SH-SY5Y (cell line): ENCODE measurements around the gene SAE1.

ENCODE experiments used
- GATA2 ChIP-seq: IDR thresholded peaks from 2 replicates; pipeline ENCODE4 v1.6.1; 2011; ENCODE audit warnings: mild to moderate bottlenecking, low read depth, low read length
- GATA3 ChIP-seq: IDR thresholded peaks from 2 replicates; pipeline ENCODE4 v1.6.1; 2011; ENCODE audit warnings: low read depth, mild to moderate bottlenecking, low read length, moderate library complexity

The SAE1 gene

DNA sequence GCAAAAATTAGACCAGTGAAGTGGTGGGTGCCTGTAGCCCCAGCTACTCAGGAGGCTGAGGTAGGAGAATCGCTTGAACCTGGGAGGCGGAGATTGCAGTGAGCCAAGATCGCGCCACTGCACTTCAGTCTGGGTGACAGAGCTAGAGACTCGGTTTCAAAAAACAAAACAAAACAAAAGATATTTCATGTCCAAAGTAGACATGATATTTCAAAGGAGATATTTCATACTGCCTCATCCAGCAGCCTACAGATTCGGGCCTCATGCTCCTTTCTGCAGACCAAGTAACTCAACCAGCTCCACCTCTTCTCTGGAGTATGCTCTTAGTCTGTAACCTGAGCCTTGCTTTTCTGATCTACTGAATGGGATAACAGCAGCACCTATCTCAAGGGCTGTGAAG, 32.0 kb upstream of the SAE1 start:
- no peak for TF ChIP-seq GATA2
- TF ChIP-seq GATA3, result no peak

DNA sequence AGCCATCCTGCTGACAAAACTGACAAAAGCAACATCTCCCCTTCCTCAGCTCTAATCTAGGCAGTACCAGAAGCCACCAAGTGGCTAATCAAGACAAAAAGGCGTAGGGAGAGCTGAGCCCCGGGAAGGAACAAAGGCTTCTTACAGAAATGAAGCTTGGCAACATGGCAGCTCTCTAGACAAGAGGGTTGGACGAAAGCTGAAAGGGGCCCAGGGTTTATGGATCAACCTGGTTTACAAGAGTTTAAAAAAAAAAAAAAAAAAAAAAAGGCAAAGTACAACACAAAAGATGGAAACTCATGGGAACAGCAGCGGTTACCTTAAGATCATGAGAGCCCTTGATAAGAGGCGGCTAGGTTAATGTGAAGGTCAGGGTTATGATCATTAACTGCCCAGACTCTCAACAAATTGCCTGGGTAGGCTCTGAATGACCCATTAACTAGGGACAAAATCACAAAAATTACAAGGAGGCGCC, 31.0 kb upstream of the SAE1 start:
- no peak for TF ChIP-seq GATA2
- no peak for TF ChIP-seq GATA3

DNA sequence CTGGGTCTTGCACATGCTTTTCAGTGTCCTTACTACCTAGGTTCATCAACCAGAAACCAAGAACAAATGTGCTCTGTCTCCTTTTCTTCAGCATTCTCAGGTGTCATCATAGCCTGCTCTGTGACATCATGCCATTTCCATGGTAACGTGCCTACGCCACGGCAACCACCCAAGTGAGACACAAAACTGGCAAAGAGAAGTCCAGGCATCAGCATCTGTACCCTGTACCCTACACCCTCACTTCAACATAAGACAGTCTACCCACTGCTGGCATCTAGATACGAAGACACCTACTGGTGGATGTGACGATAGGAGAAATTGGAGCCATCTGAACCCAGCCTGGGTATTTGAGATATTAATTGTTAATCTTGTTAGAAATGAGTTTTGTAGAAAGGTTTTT, 30.3 kb upstream of the SAE1 start:
- no peak for TF ChIP-seq GATA3
- TF ChIP-seq GATA2, result no peak

DNA sequence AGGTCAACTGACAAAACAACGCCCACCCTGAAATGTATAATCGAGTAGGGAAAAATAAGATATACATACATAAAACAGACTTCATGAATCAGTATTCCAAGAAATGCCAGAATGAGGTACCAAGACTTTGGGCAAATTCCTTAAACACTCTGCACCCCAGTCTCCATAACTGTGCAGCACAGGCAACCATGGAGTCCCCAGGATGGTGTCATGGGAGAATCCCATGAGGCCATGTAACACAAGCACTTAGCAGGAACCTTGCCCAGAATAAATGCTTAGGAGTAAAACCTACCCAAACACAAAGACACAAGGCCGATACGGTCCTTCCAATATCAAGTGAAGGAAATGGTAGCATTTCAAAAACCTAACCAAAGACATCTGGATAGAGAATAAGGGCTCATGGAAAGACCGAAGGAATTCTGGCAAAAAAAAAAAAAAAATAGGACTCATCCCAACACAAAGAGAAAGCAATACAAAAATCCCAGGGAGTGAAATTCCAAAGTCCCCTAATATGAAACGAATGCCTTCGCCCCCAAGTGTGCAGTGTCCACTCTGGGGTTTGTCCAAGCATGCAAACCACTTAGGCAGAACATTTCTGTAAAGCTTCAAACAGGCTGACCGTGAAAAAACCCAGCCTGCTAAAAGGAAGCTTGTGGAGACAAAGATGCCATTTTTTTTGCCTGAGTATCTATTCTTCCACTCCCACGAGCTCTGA, 28.1 kb upstream of the SAE1 start:
- no peak for TF ChIP-seq GATA2
- TF ChIP-seq GATA3, result no peak

DNA sequence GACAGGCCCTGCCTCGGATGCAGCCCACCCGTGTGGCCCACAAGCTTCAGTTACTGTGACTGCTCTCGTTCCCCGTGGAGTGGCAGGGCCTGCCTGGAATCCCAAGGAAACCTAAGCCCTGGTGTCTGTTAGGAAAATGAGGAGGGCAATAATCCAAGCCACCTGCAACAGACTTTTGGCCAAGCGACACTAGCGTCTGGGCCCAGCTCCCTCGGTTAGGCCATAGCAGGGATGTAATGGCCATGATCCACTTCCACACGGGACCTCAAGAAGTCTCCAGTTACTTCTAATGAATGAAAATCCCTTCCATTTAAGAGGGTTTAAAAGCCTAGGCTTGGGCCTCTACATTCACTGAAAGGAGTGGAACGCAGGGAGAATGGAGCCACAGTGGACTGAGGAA, 26.0 kb upstream of the SAE1 start:
- TF ChIP-seq GATA2 (no peak), GATA3 (no peak)

DNA sequence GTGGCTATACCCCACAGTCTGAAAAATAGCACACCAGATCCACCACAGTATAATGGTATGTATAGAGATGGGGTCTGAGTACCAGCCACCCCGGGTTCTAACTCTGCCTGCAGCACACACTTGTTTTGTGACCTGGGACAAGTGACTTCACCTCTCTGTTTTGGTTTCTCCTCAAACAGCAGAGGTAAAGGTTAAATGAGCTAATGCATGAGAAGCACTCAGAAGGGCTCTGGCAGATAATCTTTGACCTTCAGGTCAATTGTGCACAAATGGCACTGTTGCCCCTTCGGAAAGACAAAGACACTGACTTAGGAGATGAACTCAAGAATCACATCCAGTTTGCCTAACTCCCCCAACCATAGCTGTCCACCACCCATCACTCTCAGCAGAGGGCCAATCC, 24.8 kb upstream of the SAE1 start:
- TF ChIP-seq GATA3 (no peak), GATA2 (no peak)

DNA sequence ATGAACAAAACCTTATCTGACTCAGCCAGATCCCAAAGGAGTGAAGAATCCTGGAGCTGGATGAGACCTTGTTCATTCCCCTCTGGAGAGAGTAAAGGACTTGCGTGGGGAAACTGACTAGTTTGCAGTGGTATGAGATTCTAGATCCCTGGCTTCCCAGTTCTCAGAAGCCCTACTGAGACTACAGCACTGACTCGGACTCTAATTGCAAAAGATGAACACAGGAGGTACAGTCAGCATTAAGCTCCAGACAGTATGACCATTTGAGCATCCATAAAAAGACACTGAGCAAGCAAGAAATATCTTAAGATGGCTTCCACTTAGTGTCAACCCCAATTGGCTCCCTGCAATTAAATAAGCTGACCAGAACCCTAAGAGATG, 23.8 kb upstream of the SAE1 start:
- TF ChIP-seq GATA2, result no peak
- TF ChIP-seq GATA3, result no peak

DNA sequence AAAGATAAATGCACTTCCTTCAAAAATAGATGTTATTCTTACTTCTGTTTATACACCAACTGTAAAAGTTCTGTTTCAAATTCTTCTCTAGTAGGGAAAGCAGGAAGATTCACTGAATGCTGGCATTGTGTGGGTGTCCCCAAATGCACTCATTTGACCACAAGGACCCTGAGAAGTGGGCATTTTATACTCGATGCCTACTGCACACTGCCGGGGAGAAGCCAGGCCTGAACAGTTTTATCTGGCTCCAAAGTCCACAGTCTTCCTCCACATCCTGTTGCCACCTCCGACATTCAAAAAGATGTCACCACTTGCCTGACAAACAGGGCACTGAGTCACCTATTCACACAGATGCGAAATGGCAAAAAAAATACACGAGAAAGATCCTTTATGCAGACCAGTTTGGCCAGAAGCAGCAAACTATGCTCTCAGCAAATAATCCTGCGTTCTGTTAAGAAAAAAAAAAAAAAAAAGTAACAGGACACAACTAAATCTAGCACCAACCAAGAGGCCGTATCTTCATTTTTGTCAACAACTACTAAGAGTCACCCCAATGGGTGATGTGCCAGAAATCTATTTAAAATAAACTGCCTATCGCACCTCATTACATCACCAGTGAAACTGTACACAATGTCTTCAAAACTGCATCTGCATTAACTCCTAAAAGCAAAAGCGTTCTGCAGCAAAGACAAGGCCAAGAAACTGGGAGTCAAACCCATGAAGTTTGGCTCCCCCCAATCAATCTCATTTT, 23.3 kb upstream of the SAE1 start:
- no peak for TF ChIP-seq GATA3
- no peak for TF ChIP-seq GATA2

DNA sequence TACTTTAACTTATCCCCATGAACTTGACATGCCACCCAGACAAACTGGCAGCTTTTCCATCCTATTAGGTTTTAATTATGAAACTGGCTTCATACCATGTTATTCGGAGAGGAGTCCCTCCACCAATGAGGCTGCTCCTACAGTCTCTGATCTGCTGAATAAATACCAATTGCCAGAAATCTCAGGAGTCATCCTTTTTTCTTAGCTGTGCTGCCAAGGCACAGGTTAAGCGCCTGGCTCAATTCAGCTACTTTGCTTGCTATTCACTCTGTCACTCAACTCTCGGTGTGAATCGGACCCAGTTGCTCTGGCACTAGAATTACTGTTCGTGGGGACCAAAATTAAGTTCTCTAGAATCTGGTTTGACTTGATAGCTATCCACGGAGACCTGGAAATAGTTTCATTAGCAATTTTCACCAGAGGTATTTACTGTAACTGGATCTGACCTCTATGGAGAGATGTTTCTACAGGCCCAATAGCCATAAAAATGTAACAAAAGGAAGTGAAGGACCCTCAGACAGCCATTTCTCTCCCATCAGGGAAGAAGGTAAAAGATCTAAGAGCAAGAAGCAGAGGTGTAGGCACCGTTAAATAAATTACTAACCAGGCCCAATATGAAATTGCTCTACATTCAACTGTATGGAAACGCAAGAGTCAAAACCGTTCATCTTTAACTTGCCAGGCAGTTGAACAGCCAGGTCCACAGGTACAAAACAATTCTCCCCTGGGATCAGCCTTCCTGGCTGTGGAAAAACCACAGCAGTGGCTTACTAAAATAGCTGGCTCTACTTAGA, 22.5 kb upstream of the SAE1 start:
- no peak for TF ChIP-seq GATA2
- no peak for TF ChIP-seq GATA3

DNA sequence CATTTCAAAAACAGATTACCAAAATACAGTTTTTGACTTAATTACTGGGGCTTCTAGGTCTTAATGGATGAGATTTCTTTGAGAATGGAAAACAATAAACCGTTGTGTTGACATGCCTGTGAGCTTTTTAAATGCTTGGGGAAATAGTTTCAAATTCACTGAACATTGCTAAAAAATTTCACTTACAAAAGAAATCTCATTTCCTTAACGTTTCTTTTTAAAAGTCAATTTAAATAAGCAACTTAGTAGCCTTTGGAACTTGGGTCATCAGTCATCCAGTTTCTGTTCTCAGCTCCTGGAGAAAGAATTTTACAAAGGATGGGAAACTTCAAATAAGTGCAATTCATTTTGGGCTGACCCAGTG, 21.5 kb upstream of the SAE1 start:
- no peak for TF ChIP-seq GATA3
- TF ChIP-seq GATA2, result no peak

DNA sequence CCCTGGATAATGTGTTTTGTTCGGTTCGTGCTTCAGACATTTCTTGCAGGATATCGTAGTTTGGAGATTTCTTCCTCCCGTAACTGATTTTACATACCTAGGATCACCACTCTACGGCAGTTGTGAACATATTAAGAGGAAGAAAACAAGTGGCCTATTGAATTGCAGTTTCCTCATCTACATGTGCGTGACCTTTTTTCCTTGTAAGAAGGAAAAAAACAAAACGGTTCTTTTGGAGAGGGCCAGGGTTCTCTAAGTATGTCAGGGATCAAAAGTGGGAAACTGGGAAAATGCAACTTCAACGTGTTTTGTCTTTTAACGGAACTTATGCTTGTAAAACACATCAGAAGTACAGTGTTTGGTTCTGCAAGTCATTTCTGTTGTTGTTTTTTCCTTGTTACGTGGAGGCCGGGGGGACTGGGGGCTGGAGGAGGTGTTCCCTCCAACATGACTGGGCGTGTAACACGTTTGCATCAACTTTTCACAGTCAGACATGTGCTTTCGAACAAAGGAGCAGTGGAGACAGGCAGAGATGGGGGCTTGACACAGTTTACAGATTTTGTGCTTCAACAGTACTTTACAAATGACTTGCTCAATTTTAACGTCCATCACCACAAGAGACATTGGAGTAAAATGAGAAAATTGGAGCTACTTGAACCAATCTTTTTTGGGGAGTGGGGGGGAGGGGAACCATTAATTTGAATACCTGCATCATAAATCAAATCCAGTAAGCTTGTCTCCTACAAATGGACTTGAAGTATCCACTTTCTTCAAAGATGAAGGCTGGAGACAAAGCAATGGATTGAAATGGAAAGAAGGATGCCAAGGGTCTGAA, 20.9 kb upstream of the SAE1 start:
- TF ChIP-seq GATA2 (no peak), GATA3 (no peak)

DNA sequence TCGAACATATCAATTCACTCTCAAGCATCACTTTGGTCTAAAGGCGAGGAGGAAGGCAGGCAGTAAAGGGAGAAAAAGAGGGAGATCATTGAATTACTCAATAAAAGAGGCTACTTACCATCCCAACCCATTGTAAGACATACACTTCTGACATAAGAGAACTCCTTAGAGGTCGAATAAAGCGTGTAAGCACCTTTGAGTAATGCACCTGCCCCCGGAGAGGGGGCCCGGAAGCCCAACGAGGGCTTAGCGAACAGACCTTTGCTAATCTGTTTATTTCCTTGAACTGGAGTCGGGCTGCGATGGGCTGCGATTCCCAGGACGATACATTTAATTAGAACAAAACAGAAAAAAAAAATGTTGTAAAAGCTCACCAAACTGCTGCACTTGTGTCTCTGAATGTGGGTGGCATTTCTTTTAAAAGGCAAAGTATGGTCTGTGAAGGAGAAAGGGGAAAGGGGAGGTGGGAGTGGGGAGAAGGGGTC, 20.1 kb upstream of the SAE1 start:
- no peak for TF ChIP-seq GATA2
- no peak for TF ChIP-seq GATA3

DNA sequence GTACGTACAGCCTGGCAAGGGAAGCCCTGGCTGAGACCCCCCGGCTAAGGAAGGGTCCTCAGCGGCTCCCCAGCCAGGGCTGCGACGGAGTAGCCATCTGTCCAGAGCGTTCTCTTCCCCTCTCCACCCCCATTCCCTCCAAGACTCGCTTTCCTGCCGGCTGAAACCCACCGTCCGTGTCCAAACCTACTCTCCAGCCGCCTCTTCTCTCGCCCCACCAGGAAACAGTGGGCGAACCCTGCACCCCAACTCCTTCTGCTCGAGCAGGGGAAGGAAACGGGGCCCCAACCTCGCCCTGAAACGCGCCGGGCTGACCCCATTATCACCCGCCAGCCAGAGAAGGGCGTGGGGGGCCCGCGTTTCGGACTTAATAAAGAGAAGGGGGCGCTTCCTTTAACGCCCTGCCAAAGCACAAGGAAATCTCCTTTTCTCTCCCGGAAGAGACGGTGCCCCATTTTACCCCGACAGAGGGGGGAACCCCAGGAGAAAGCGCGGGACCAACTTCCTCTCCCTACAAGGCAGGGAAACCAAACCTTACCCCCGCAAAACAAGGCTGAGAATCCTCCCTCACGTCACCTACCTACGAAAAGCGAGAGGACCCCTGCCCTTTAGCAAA, 19.5 kb upstream of the SAE1 start:
- TF ChIP-seq GATA3, result no peak
- no peak for TF ChIP-seq GATA2

DNA sequence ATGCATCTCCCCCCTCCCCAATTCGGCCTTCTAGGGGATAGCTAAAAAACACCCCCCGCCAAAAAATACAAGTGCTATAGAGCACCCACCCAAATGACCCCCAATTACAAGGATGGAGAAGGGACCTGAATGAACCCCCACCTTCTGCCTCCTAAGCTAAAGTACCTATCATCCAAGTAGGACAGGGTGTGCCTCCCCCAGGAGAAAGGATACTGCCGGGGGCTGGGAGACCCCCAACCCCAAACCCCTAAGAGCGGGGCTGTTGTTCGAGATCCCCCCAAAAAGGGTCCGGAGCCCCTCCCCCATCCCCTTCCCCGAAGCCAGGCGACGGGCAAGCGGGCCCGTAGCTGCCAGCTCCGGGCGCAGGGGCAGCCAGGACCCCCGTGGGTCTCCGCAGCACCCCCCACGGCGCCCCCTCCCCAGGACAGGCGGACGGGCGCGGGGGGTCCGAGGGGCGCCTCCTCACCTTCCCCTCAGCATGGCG, 18.9 kb upstream of the SAE1 start:
- TF ChIP-seq GATA3, result no peak
- TF ChIP-seq GATA2, result no peak
